Hematopoietic multipotent progenitor cell treated with erythropoietin and hydrocortisone succinate and interleukin-3 and kit ligand, for 4 days (in vitro differentiated cells): ENCODE data around the gene TMEM50B.
"Not testable (repeated sequence)": the region's sequence is repeated elsewhere in the genome, so short reads cannot be mapped to it uniquely, and the experiment has no call there.

Experiments used
- DNase-seq: peaks from one replicate; pipeline ENCODE4 v3.0.0-alpha.2; 2015

The TMEM50B gene

DNA sequence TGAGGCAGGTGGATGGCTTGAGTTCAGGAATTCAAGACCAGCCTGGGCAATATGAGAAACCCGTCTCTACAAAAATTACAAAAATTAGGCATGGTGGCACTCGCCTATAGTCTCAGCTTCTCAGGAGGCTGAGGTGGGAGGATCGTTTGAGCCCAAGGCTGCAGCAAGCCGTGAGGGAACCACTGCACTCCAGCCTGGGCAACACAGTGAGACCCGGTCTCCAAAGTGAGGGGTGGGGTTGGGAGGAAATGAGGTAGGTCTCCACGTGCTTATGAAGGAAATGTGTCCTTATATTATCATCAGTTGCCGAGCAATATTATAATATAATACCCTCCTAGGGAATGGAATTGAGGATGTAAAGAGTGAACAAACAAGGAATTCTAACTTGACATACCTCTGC is 2.7 kb downstream of the TMEM50B start:
- DNase-seq, result no peak

- DNase-seq, result no peak
These were observed 6.4 kb downstream of the TMEM50B start for GRCh38 chr21:33473344-33473743.

DNA sequence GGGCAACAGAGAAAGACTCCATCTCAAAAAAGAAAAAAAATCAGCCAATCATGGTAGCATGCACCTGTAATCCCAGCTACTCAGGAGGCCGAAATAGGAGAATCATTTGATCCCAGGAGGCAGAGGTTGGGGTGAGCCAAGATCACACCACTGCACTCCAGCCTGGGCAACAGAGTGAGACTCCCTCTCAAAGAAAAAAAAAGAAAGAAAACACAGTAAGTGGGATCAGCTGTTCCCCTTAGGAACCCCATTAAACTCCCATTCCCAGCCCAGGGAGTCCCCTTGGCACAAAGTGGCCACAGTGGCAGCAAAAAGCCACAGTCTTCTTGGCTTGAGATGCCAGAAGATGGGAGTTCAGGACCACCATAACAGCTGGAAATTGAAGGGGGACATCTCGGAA is 9.1 kb downstream of the TMEM50B start:
- no peak for DNase-seq

DNA sequence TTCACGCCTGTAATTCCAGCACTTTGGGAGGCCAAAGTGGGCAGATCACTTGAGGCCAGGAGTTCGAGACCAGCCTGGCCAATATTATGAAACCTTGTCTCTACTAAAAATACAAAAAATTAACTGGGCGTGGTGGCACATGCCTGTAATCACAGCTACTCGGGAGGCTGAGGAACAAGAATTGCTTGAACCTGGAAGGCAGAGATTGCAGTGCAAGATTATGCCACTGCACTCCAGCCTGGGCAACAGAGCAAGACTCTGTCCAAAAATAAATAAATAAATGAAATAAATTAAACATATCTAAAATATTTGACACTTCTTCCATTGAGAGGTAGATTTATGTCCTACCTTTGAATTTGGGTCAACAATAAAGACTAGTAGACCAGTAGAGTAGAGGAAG is 10.6 kb downstream of the TMEM50B start:
- DNase-seq, result not testable (repeated sequence)

DNA sequence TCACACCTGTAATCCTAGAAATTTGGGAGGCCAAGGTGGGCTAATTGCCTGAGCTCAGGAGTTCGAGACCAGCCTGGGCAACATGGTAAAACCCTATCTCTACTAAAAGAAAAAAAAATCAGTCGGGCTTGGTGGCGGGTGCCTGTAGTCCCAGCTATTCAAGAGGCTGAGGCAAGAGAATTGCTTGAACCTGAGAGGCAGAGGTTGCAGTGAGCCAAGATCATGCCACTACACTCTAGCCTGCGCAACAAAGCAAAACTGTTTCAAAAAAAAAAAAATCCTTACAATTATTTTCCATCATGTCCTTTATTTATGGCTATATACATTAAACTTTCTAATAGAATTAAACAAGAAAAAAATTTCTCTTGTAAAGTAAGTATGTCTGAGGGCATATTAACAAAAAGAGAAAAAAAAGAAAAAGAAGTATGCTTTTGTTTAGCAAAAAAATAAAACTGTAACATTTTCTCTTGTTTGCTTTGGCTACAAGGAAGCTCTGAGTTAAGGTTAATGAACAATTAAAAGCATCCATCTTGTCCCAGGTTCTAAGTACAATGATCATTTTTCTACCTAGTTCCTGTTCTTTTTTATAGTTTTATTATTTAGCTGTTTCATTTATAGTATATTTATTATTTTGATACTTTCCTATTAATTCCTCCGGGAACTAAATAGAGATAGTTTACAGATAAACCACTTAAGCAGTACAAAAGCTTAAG is 18.1 kb downstream of the TMEM50B start:
- no peak for DNase-seq

GRCh38 chr21:33458861-33459260 is 20.9 kb downstream of the TMEM50B start:
- DNase-seq, result no peak

GRCh38 chr21:33455686-33456446 is 23.9 kb downstream of the TMEM50B start:
- DNase-seq, result no peak

- no peak for DNase-seq
These were observed 27.4 kb downstream of the TMEM50B start for GRCh38 chr21:33452362-33452761.

- no peak for DNase-seq
These were observed 28.1 kb downstream of the TMEM50B start for GRCh38 chr21:33451634-33452071.

GRCh38 chr21:33449616-33450015 is 30.2 kb downstream of the TMEM50B start:
- peak; percentile 39 for DNase-seq

GRCh38 chr21:33446620-33447019 is 33.2 kb downstream of the TMEM50B start:
- DNase-seq, result not testable (repeated sequence)

GRCh38 chr21:33444499-33444898 is 35.3 kb downstream of the TMEM50B start:
- no peak for DNase-seq

- no peak for DNase-seq
These were observed 36.6 kb downstream of the TMEM50B start for GRCh38 chr21:33443194-33443593.

DNA sequence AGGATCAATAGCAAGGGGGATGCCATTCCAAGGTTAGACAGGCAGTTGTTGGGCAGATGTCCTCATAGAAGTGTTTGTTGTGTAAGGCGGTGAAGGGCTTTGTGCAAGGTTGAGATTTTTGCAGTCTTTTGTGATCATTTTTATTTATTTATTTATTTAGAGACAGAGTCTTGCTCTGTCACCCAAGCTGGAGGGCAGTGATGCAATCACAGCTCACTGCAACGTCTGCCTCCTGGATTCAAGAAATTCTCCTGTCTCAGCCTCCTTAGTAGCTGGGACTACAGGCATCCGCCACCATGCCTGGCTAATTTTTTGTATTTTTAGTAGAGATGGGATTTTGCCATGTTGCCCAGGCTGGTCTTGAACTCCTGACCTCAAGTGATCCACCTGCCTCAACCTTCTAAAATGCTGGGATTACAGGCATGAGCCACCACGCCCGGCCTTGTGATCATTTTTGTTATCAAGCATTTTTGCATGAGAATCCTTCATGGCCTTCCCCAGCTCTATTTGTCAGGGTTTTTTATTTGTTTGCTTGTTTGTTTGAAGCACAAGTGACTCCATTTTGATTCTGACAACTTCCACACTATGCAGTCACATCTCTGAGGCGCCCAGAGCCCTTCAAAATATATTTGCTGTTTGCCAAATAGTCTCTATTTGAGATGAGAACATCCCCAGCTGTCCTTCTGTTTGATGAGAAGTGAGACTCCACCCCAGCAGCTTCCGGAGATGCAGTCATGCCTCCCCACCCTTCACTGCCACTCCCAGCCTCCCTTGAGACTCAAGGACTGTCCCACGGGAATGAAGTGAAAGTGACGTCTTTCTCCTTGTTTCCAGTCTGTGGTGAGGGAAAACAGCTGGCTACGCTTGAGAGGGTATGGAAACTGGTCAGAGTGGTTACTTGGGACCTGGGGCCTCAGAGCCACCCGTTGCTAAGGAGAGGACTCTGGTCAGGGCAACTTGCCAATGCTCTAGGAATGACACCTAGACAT is 38.0 kb downstream of the TMEM50B start:
- DNase-seq, result no peak

DNA sequence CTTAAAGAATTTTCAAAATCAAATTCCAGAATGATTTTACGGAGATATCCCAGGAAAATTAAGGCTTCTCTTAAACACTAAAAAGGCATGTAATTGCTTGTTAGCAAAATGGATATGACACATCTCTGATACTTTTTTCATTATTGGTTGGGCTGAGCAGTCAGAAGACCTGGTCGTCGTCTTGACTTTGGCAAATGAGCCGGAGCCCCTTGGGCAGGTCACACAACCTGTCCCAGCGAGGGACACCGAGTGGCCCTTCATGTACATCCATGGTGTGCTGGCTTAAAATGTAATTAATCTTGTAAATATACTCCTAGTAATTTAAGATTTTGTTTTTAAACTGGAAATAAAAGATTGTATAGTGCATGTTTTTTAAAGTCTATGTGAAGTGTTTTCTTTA is 42.6 kb downstream of the TMEM50B start:
- no peak for DNase-seq

DNA sequence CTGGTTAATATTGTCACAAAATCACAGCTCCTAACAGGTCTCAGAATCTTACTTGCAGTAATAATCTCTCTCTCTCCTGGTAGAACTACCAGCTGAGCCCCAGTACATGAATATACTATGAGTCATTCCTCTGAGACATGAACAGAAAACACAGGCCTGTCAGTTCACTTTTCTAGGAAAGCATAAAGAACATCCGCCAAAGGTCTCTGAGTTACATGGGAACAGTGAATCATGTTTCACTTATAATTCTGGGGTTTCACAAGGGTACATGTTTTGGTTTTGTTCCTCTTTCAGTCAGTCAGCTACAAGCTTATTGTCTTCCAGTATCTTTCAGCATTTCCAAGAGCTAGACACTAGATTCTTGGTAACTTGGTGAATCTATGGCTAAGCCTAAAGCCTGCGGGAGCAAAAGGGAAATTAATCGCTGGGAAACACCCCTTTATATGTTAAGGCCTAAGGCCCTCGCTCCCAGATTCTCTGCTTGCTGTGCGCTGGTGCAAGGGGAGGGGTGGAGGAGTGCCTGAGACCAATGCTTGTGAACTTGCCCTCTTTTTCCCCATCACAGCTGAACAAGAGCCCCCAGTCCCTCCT is 44.9 kb downstream of the TMEM50B start:
- peak; percentile 75 for DNase-seq

DNA sequence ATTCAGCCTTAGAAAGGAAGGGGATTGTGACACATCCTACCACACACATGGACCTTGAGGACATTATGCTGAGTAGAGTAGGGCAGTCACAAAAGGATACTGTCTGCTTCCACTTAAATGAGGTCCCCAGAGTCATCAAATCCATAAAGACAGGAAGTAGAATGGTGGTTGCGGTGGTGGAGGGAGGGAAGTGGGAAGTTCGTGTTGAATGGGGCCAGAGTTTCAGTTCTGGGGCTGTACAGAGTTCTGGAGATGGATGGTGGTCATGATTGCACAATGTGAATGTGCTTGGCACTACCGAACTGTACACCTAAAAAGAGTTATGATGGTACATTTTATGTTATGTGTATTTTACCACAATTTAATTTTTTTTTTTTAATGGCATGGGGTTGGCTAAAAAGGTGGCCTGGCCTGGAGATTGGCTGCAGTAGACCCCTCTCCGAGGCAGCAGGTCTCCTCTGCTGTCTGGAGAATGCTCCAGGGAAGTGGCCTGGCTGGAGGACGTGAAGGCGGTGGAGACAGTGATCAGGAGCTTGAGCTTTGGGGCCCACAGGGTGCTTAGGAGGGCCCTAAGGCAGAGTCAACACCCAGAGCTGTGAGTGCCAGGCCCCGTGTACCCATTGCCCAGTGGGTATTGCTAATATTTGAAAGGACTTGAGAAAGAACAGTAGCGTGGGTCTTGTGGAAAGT is 46.2 kb downstream of the TMEM50B start:
- peak; percentile 44 for DNase-seq

DNA sequence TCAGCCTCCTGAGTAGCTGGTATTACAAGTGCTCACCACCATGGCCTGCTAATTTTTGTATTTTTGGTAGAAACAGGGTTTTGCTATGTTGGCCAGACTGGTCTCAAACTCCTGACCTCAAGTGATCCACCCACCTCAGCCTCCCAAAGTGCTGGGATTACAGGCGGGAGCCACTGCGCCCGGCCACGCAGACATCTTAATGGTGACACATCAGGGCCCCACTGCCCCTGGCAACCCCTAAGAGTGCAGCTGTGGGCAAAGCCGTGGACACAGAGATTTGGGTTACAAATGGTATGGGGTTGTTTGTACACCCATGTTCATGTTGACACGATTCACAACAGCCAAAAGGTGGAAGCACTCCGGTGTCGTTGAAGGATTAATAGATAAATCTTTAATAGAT is 46.8 kb downstream of the TMEM50B start:
- DNase-seq, result no peak

- no peak for DNase-seq
These were observed 47.3 kb downstream of the TMEM50B start for GRCh38 chr21:33432496-33432895.

- no peak for DNase-seq
These were observed 48.9 kb downstream of the TMEM50B start for GRCh38 chr21:33430858-33431257.

DNA sequence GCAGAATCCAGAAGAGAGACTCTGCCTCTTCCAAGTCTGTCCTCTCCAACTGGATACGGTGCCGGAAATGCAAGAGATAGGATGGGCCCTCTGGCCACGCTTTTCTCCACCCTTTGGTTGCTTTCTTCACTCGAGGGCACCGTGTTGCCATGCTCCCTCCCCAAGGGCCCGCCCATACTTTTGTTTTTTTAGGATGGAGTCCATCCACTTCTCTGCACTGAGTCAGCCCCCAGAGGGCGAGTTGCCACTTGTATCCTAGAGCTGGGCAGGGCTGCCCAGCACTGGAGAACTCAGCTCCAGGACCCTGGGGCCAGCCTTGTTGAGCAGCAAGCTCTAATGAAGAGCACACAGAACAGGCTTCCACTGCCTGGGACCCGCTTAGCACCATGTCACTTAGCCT is 51.1 kb downstream of the TMEM50B start:
- no peak for DNase-seq

- no peak for DNase-seq
These were observed 52.7 kb downstream of the TMEM50B start for GRCh38 chr21:33427051-33427450.
